NOMO-1 (cell line): ENCODE results near the gene CPT1A.

ENCODE experiments used
- DNase-seq, 2 experiments: peaks; one replicate each; lab custom pipeline; 2025; ENCODE audit not compliant: unreplicated experiment in 2 of 2; lab: John Stamatoyannopoulos, UW

CPT1A gene

DNA sequence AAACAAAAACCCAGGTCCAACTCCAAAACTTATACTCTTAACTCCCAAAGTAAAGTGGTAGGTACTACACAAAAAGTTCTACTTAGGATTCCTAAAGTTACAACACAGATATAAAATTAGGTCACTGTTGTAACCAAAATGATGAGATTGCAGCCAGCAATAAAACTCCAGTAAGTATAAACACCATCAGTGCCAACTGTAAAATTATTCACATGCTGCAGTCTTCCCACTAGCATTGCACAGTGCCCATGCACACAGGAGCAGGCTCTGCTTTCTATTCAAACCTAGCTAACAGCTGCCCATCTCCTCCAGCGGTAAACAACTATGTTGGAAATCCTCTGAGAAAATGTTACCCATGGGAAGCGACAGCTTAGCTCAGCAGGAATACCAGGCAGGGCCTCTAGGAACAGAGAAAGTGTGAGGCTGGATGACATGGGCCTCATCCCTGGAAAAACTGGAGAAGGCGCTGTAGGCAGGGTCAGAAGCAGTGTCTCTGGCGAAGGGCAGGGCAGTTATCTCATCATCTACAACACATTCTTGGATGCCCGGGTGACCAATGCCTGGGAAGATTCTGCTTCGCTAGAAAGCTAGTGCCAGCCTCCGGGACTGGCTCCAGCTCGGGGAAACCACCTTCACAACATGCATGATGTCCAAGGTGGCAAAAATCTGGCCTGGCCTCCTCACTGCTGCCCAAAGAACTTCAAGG is 9.1 kb downstream of the CPT1A start:
- no peak for DNase-seq

DNA sequence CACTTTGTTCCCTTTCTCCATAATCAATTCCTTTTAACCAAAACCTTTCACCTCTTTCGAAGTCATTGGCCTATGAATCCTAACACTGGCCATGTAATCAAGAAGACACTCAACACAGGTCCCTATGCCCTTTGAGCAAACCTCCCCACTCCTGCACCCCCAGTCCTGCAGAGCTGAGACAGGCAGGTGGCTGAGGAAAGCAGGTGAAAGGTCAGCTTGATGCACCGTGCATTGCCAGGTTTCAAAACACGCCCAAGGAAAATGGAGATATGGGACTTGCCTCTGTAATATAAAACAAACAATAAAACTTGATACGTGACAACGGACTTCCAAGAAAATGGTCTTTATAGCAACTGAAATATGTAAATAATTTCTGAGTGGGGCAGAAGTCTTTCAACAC is 10.6 kb downstream of the CPT1A start:
- no peak for DNase-seq

DNA sequence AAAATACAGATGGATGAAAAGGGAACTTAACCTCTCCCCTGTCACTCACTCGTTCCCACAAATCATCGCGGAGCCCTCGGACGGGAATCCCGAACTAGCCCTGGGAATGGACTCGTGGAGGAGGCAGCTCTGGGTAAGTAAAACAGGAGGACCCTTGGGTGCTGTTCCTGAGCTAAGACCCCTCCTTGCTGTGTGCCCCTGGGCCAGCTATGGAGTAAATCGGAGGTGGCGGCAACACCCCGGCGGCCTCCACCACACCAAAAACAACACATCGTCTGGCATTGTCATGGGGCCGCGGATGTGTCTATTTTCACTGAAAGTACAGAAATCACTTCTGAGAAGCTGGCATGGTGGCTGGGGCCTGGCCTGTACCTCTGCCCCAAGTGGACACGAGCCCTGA is 12.1 kb downstream of the CPT1A start:
- DNase-seq = no peak

DNA sequence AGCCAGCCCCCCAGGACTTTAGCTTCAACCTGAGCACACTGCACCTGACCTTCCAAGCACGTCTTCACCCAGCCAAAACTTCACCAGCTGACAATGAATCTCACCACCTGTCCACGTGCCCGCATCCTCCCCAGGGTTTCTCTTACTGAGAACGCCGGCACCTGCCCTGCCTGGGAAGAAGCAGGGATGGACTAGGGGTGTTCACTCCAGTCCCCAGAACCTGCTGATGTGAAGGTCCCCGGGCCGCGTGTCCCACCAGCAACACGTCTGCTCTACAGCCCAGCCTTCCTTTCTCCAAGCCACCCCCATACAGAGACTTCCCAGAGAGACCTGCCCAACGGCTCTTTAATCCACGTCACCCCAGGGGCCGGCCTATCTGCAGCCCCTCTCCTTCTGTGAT is 12.8 kb downstream of the CPT1A start:
- no peak for DNase-seq

DNA sequence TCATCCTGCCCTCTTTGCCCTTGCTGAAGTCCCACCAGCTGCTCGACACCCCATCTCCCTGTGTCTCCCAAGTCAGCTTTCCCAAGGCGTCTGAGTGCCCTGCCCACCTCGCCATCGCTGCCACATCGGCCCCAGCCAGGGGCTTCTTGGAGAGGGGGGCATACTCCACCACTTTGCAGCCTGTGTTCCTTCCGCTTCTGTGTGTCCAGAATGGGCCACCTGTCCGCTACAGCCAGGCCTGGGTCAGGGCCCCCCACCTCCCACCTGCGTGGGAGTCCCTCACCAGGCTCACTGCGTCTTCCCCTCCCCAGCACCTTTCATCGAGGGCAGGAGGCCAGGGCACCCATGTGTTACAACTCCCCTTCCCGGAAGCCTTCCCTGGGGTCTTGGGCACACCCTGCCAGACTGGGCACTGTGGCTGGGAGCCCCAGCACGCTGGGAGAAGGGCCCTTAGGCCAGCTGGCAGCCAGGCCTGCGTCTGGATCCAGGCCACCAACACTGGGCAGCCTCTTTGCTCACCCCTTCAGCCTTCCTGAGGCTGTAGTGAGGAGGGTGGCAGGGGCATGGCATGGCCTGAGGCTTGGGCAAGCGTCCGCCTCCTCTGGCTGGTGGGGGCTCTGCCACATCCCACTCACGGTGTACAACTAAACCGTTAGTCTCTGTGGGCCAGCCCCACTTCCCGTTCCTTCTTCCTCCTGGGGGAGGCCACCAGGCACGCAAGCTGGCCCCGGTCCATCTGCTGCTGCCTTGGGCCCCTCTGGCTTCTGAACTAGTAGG is 13.4 kb downstream of the CPT1A start:
- DNase-seq = peak; percentile 20 to 39

DNA sequence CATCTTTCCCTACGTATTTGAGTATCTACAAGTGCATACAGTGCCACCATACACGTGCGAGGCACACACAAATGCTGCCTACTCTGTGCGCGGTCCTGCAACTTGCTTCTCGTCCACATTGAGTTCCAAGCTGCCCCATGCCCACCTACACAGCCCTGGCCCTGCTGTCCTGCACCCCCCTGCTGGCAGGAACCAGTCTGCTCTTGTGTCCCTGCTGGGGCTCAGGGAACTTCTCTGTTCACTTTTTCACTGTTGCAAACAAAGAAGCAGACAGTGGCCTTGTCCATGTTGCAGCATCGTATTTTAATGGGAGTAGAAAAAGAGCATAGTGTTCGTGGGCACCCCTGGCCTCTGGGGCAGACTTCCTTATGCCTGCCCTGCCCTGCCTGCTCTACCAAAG is 14.0 kb downstream of the CPT1A start:
- DNase-seq = no peak

DNA sequence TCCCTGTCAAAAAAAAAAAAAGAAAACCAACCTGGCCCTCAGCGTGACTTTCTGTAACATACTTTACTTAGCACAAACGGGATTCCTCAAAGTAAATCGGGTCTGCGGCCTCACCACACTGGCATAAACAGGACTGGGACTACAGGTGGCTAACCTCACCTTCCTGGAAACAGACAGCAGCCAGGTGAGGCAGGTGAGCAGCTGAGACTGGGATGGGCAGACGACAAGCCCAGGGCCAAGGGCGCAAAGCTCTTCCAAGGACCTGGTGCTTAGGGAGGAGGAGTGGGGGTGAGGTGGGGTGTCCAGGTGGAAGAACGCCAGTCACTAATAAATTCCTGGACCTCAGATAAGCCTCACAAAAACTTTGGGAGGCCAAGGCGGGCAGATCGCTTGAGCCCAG is 15.0 kb downstream of the CPT1A start:
- no peak for DNase-seq

DNA sequence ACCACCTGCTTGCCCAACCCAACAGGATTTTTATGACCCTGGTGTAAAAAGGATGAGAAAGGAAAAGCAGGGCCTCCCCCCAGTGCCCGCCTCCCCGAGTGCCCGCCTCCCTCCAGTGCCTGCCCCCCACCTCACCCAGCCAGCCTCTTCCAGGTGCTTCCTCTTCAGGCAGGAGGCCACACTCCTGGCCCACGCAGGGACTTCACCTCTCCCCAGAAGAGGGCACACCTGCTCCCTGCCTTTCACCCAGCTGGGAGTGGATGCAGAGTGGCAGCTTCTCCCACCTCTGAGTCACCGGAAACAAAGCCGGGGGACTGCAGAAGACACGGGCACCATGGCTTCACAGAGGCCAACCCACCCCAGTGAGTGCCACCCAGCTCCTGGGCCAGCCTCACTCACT is 16.1 kb downstream of the CPT1A start:
- no peak for DNase-seq

DNA sequence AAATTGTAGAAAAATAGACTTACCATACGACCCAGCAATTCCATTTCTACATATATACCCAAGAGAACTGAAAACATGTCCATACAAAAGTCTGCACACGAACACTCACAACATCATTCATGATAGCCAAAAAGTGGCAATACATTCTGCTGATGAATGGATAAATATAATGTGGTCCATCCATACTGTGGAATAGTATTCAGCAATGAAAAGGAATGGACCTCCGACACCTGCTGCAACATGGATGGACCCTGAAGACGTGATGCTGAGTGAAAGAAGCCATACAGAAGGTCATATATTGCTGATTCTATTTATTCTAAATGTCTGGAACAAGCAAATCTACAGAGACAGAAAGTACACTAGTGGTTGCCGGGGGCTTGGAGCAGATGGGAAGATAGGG is 19.2 kb downstream of the CPT1A start:
- DNase-seq = no peak

DNA sequence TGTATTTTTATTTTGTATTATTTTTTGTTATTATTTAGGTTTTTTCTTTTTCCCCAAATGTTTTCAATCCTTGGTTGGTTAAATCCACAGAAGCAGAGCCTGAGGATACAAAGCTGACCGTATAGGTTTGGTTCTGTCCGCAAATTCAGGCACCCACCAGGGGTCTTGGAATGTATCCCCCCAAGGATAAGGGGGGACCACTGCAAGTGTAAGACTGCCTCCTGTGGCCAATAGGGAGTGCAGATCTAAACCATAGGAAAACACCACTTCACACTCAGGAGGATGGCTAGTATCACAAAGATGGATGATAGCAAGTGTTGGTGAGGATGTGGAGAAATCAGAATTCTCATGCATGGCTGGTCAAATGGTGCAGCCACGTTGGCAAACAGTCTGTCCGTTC is 20.0 kb downstream of the CPT1A start:
- no peak for DNase-seq

DNA sequence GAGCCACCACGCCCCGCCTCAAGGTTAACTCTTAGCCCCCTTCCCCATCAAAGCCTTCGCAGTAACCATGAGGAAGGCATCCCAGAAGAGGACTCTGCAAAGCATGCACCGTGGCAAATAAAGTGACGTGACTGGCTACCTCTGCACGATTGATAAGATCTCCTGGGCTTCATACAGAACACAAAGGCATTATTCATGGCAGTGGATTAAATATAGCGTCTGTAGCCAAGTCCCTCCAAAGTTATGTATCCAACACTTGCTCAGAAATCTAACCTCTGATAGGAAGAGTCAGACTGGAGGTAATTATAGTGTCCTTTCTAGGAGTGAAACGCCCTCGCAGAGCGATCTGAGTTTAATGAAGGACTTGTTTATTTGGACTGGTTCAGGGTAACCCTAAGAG is 22.4 kb downstream of the CPT1A start:
- DNase-seq = no peak

DNA sequence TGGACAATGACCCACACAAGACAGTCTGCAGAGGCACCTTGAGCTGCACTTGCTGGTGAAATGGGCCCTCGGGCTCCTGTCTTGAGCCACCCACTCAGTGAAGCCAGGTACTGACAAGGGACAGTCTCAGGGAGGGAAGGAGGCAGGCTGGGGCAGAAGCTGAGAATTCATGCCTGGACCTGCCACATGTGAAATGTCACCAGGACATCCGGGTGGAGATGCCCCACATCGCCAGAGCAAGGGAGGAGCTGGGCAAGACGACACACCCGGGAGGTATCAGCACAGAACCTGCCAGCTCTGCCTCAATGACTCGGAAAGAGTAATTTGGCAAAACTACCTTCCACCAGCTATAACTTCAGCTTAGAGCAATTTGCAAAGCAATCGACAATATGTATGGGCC is 23.5 kb downstream of the CPT1A start:
- DNase-seq = no peak

DNA sequence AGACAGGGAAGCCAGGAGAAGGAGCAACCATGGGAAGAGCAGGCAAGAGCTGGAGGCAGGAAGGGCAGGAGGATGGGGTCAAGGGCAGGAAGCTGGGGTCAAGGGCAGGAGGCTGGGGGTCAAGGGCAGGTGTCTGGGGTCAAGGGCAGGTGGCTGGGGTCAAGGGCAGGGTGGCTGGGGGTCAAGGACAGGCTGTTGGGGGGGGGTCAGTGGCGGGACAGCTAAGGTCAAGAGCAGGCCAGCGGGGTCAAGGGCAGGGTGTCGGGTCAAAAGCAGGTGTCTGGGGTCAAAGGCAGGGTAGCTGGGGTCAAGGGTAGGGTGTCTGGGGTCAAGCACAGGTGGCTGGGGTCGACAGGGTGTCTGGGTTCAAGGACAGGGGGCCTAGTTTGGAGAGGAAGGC is 24.2 kb downstream of the CPT1A start:
- no peak for DNase-seq

DNA sequence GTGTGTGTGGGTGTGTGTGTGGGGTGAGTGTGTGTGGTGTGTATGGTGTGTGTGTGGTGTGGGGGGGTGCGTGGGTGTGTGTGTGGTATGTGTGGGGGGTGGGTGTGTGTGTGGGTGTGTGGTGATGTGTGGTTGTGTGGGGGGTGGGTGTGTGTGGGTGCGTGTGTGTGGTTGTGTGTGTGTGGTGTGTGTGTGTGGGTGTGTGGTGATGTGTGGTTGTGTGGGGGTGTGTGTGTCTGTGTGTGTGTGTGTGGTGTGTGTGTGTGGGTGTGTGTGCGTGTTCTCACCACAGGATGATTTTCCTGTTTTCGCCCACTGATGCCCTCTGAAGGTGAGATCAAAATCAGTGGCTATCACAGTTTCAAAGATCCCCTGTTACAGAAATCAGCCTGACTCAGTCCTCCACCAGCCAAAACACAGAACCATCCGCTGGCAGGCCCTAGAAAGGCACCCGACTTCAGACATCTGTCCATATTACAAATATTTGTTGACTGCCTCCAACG is 24.7 kb downstream of the CPT1A start:
- no peak for DNase-seq

DNA sequence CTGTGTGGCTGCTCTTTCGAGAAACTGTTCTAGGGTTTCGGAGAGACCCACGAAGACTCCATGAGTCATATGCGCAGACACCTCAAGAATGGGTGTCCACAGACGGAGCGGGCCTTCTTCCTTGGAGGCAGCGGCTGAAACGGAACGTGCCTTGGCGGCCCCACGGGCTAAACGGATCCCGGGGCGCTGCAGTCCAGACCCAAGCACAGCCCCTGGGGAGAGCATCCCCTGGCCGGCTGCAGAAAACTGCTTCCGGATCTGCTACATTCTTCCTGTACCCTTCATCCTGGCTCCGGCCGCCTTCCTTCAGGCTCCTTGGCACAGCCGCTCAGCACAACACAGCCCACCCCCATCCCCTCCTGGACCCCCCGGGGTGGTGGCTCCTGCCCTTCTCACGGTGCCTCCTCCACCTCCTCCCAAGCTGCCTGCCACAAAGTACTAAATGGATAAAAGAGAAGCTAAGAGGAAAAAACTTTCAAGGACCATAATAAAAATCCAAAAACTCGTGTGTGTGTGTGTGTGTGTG is 25.4 kb downstream of the CPT1A start:
- no peak for DNase-seq

DNA sequence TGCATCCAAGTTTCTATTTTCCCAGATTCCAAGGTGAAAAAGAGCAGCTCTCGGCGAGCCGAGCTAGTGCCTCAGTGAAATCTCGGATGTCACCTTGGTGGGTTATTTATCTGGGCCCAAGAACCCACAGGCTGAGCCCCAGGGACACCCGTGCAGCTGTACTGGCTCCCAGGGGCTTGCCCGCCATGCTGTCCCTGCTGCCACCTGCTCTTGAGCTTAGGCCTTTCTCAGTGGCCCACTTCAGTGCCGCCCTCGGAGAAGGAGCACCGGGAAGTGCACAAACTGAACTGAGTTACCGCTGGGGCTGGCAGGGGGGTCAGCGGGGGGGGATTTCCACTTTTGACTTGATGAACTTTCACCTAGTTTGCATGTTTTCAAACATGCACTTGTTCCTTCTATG is 27.9 kb downstream of the CPT1A start:
- DNase-seq = no peak

DNA sequence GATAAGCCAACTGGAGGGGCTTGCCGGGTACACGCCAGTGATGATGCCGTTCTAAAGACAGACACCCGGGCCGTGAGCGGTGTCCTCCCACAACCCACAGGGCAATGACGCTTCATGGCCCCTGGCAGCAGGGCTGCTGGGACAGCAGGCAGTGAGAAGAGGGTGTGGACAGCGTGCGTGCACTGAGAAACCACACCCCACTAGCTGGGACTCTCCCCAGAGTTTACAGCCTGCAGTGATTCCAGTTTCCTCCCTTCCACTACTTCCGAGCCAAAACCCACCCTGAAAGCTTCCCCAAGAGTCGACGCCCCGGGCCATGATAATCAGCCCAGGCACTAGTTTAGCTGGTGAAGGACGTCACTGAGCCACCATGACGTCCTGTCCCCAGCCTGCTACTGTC is 29.2 kb downstream of the CPT1A start:
- DNase-seq = no peak

DNA sequence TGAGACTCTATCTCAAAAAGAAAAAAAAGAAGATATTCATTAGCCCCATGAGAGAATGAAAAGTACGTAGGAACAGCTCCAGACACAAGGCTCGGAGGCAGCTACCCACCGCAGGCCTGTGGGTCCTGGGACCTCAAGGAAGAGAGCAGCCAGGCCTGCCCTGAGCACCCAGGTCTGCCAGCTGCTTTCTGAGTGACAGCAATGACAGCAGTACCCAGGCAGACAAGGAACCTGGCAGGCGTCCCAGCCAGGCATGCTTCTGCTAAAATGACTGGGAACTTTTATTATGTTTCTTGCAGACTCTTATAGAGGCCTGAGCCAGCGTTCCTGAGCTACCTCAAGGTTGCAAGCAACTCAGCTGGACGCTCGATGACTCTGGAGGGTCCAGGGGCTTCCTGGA is 31.6 kb downstream of the CPT1A start:
- DNase-seq = no peak

DNA sequence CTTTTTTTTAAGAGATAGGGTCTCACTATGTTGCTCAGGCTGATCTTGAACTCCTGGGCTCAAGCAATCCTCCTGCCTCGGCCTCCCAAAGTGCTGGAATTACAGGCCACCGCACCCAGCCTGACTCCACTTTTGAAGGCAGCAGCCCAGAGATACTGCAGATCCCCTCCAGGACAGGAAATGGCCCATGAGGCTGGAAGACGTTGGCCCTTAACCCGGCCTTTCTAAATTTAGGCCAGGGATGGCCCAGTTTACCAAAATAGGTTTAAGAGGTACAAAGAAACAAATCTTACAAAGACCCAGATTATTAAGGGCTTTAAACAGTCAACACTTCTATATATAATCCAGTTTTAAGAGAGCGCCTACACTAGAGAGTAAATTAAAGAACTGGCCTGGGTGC is 32.2 kb downstream of the CPT1A start:
- DNase-seq = no peak

DNA sequence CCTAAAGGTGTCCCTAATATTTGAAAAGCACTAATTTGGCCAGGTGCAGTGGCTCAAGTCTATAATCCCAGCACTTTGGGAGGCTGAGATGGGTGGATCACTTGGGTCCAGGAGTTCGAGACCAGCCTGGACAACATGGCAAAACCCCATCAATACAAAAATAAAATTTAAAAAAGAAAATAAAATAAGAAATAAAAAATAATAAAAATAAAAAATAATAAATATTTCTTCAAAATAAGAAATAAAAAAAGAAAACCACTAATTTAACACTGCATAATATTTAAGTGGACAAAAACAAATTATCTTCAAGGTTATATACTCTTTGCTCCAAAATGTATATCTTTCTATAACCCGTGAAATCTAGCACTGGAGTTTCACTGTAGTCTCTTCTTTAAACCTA is 32.9 kb downstream of the CPT1A start:
- DNase-seq = no peak

DNA sequence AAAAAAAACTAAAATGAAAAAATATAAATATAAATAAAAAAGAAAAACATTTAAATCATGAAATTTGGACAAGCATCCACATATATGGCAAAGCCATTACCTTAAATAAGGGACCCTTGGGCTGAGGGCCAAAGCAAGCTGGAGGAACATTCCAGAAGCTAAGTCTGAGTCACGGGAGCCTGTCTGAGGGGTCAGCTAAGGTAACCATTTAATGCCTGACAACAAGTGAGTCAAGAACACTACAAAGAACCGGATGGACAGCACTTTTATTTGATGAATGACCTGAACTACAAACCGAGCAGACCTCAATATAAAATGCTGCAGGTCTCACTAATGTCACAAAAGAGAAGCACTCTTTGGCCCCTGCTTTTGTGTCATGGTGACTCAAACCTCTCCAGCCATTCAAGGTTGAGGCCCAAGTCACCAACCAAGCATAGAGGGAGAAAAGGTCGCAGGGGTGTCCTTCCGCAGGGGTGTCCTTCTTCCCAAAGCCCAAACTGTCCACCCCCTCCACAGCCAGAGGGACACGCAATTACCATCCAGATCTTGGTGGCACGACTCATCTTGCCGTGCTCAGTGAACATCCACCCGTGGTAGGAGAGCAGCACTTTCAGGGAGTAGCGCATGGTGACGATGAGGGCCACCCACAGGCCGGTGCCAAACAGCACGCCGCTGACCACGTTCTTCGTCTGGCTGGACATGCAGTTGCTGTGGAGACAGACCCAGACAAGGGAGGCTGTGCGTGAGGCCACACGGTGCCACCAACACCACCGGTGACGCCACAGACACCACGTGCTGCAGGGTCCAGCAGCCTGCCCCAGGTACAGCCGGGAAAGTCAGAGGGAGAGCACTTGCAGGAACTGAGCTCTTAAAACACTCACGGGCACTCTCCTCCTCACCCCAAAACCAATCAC is 34.5 kb downstream of the CPT1A start:
- DNase-seq = no peak
